ENCODE measurements around the gene KCNK5. TPM values are rescaled to one million over a fixed set of nuclear protein-coding genes. Genes with fewer than 3 reads are reported as not detected.

The KCNK5 gene
- polyA plus RNA-seq, 3 donors: 0.09 TPM; not detected in 2

DNA sequence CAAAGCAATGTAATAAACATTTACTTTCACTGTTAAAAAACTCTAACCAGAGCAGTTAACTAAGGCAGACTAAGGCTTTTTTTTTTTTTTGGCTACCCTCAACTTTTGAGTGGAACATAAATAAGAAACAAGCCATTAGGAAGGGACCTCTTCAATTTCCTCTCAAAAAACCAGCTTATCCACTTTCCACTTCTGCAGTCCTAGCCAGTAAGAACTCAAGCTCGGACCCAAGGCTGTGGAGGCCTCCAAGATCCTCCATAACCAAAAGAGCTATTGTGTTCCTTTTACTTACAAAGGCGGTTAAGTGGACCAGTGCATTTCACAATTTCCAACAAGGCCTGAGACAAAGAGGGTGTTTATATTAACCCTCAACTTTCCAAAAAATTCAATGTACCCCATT lies 5.3 kb downstream of the KCNK5 start:
- H3K4me2 ChIP-seq (replicated peaks; ENCODE audit: extremely low read depth, low read length, poor library complexity, severe bottlenecking): no peak overlapping the region
- WGBS (ENCODE audit: insufficient coverage): no CpG with 5 or more reads among the region's 2 CpGs

GRCh38 chr6:39223555-39223954 lies 5.7 kb downstream of the KCNK5 start:
- H3K9me3 ChIP-seq (replicated peaks in 1 of 2; ENCODE audit: control insufficient read depth in 1 of 2, insufficient read depth in 1 of 2, low read length in 2 of 2): no peaks in the 10 kb centered on the region
- no peak overlapping the region for H2AFZ ChIP-seq (ENCODE audit: insufficient read depth, low read depth, low read length, poor library complexity, severe bottlenecking)
- no peak for DNase-seq
- H3K4me1 Mint-ChIP-seq: peaks cover 81% of the 10 kb centered on the region
- no peaks in the 10 kb centered on the region for H3K27me3 ChIP-seq (ENCODE audit: control insufficient read depth in 2 of 2, insufficient read depth in 2 of 2, low read length in 2 of 2)
- TF ChIP-seq, protein P1, sequence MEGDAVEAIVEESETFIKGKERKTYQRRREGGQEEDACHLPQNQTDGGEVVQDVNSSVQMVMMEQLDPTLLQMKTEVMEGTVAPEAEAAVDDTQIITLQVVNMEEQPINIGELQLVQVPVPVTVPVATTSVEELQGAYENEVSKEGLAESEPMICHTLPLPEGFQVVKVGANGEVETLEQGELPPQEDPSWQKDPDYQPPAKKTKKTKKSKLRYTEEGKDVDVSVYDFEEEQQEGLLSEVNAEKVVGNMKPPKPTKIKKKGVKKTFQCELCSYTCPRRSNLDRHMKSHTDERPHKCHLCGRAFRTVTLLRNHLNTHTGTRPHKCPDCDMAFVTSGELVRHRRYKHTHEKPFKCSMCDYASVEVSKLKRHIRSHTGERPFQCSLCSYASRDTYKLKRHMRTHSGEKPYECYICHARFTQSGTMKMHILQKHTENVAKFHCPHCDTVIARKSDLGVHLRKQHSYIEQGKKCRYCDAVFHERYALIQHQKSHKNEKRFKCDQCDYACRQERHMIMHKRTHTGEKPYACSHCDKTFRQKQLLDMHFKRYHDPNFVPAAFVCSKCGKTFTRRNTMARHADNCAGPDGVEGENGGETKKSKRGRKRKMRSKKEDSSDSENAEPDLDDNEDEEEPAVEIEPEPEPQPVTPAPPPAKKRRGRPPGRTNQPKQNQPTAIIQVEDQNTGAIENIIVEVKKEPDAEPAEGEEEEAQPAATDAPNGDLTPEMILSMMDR (IDR thresholded peaks at IDR 0.05): no peak
- H3K4me1 ChIP-seq (ENCODE audit: control insufficient read depth in 1 of 2, insufficient read depth in 2 of 2, low read length in 2 of 2): peaks cover 65 to 74% of the 10 kb centered on the region in 2 donors
- H3K9me3 Mint-ChIP-seq: peaks cover 0 to 5% (median 3%) of the 10 kb centered on the region in 7 donors
- H3K27me3 Mint-ChIP-seq (ENCODE audit: low read depth in 3 of 3): peaks cover 4 to 6% (median 5%) of the 10 kb centered on the region in 3 donors
- peaks cover 3 to 4% of the 10 kb centered on the region in 2 donors for H3K36me3 Mint-ChIP-seq
- intact Hi-C loops (cut with micrococcal nuclease): loop anchor here in 1 of 2 donors (10.0 kb wide), 1 partner anchor 81 kb away; no protein-coding TSS in a partner anchor
- peak overlapping the region in 1 of 2 donors; percentile 17 for H3K27ac ChIP-seq (ENCODE audit: low read depth in 1 of 2, low read length in 2 of 2)
- H3K4me2 ChIP-seq (replicated peaks; ENCODE audit: extremely low read depth, low read length, poor library complexity, severe bottlenecking): no peak overlapping the region
- H4K20me1 ChIP-seq (ENCODE audit: insufficient read depth, low read length): no peaks in the 10 kb centered on the region
- peaks cover 77% of the 10 kb centered on the region for H3K79me2 ChIP-seq (ENCODE audit: insufficient read depth, low read length)
- H3K9ac ChIP-seq (ENCODE audit: insufficient read depth, low read length, poor library complexity, severe bottlenecking): no peak overlapping the region
- H3K27ac Mint-ChIP-seq: no peak overlapping the region
- 82% methylated on average over 3 of the region's 3 CpGs for WGBS (ENCODE audit: insufficient coverage)
- no peak overlapping the region for H3K4me3 ChIP-seq (replicated peaks in 1 of 3; ENCODE audit: low read depth in 2 of 3, low read length in 3 of 3)
- no peaks in the 10 kb centered on the region for H3K36me3 ChIP-seq (replicated peaks in 1 of 2; ENCODE audit: control insufficient read depth in 1 of 2, insufficient read depth in 2 of 2, low read length in 2 of 2)
- peak overlapping the region in 1 of 2 donors; percentile 18 for H3K4me3 Mint-ChIP-seq

More for the DNA sequence above, 5.3 kb downstream of the KCNK5 start:
- Mint-ChIP-seq H3K36me3 (peaks cover 3 to 4% of the 10 kb centered on the region in 2 donors), H3K4me3 (no peak overlapping the region), H3K27ac (no peak overlapping the region), H3K27me3 (ENCODE audit: low read depth in 3 of 3) (peaks cover 4 to 8% (median 5%) of the 10 kb centered on the region in 3 donors), H3K9me3 (peaks cover 0 to 5% (median 3%) of the 10 kb centered on the region in 7 donors), H3K4me1 (peaks cover 81% of the 10 kb centered on the region)
- no peaks in the 10 kb centered on the region for H4K20me1 ChIP-seq (ENCODE audit: insufficient read depth, low read length)
- H3K27ac ChIP-seq (ENCODE audit: low read depth in 1 of 2, low read length in 2 of 2): peak overlapping the region in 1 of 2 donors; percentile 10
- DNase-seq: no peak
- H3K9me3 ChIP-seq (replicated peaks in 1 of 2; ENCODE audit: control insufficient read depth in 1 of 2, insufficient read depth in 1 of 2, low read length in 2 of 2): no peaks in the 10 kb centered on the region
- no peak overlapping the region for H3K9ac ChIP-seq (ENCODE audit: insufficient read depth, low read length, poor library complexity, severe bottlenecking)
- peaks cover 65 to 74% of the 10 kb centered on the region in 2 donors for H3K4me1 ChIP-seq (ENCODE audit: control insufficient read depth in 1 of 2, insufficient read depth in 2 of 2, low read length in 2 of 2)
- H2AFZ ChIP-seq (ENCODE audit: insufficient read depth, low read depth, low read length, poor library complexity, severe bottlenecking): no peak overlapping the region
- no peak overlapping the region for H3K4me3 ChIP-seq (replicated peaks in 1 of 3; ENCODE audit: low read depth in 2 of 3, low read length in 3 of 3)
- intact Hi-C loops (cut with micrococcal nuclease): loop anchor here in 1 of 2 donors (10.0 kb wide), 1 partner anchor 81 kb away; no protein-coding TSS in a partner anchor
- H3K79me2 ChIP-seq (ENCODE audit: insufficient read depth, low read length): peaks cover 82% of the 10 kb centered on the region
- H3K27me3 ChIP-seq (ENCODE audit: control insufficient read depth in 2 of 2, insufficient read depth in 2 of 2, low read length in 2 of 2): no peaks in the 10 kb centered on the region
- no peaks in the 10 kb centered on the region for H3K36me3 ChIP-seq (replicated peaks in 1 of 2; ENCODE audit: control insufficient read depth in 1 of 2, insufficient read depth in 2 of 2, low read length in 2 of 2)
- TF ChIP-seq, protein P1 (IDR thresholded peaks at IDR 0.05): no peak
